ENCODE measurements around the gene ABAT.

Gene ABAT

GRCh38 chr16:8642146-8642545 lies 32.3 kb upstream of the ABAT start:
- H3K4me3 ChIP-seq (ENCODE audit: low read depth, low read length), result no peak overlapping the region
- no peak for TF ChIP-seq CTCF (IDR thresholded peaks at IDR 0.05; ENCODE audit: low read depth, low read length, missing control alignments)

GRCh38 chr16:8644211-8645140 lies 29.9 kb upstream of the ABAT start:
- no peak for DNase-seq (ENCODE audit: low read depth)
- no peak for TF ChIP-seq CTCF (IDR thresholded peaks at IDR 0.05; ENCODE audit: low read depth, low read length, missing control alignments)
- H3K4me3 ChIP-seq (ENCODE audit: low read depth, low read length), result no peak overlapping the region

More at GRCh38 chr16:8642146-8642545, 32.3 kb upstream of the ABAT start:
- no peak for DNase-seq (ENCODE audit: low read depth)

GRCh38 chr16:8645141-8645521 lies 29.3 kb upstream of the ABAT start:
- no peak overlapping the region for H3K4me3 ChIP-seq (ENCODE audit: low read depth, low read length)
- DNase-seq (ENCODE audit: low read depth), result no peak
- no peak for TF ChIP-seq CTCF (IDR thresholded peaks at IDR 0.05; ENCODE audit: low read depth, low read length, missing control alignments)

DNA sequence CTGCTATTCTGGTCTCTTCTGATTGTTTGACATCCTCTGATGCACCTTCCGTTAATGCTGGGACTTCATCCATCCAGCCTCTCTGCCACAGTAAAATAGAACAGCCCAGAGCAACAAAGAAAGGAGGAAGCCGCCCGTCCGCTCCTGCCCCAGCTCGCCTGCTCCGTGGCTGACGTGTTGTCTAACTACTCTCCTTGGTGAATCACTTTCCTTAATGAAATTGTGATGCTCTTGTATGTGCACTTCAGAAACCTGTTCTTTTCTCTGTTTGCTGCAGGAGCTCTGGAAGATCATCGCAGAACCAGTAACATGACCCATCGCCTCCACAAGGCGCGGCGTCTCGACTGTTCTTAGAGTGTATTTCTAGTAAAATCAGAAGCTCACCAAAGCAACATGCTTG lies 28.6 kb upstream of the ABAT start:
- DNase-seq (ENCODE audit: low read depth), result no peak

GRCh38 chr16:8646326-8647053 lies 27.9 kb upstream of the ABAT start:
- H3K4me3 ChIP-seq (ENCODE audit: low read depth, low read length), result no peak overlapping the region
- no peak for TF ChIP-seq CTCF (IDR thresholded peaks at IDR 0.05; ENCODE audit: low read depth, low read length, missing control alignments)
- no peak for DNase-seq (ENCODE audit: low read depth)

More for the DNA sequence above, 28.6 kb upstream of the ABAT start:
- no peak overlapping the region for H3K4me3 ChIP-seq (ENCODE audit: low read depth, low read length)
- no peak for TF ChIP-seq CTCF (IDR thresholded peaks at IDR 0.05; ENCODE audit: low read depth, low read length, missing control alignments)

GRCh38 chr16:8647721-8648318 lies 26.6 kb upstream of the ABAT start:
- TF ChIP-seq CTCF (IDR thresholded peaks at IDR 0.05; ENCODE audit: low read depth, low read length, missing control alignments), result no peak
- no peak overlapping the region for H3K4me3 ChIP-seq (ENCODE audit: low read depth, low read length)
- DNase-seq (ENCODE audit: low read depth), result no peak
